HAP-1 (cell line): ENCODE measurements around the gene TRIM45.

ENCODE experiments used
- DNase-seq, 2 experiments: peaks; one replicate each; pipeline ENCODE4 v3.0.0-alpha.2; 2016 to 2020; ENCODE audit warnings: low spot score in 2 of 2
- H3K27me3 ChIP-seq: fragments of 250-450 bp; sonication (Bioruptor Pico); 2 replicates; pipeline ENCODE4 v1.5.1; 2020; ENCODE audit warnings: low read depth, mild to moderate bottlenecking, moderate library complexity
- H3K36me3 ChIP-seq: fragments of 250-450 bp; sonication (Bioruptor Pico); replicated peaks from 2 replicates; pipeline ENCODE4 v1.5.1; 2020; ENCODE audit warnings: mild to moderate bottlenecking
- H3K4me1 ChIP-seq: fragments of 250-450 bp; sonication (Bioruptor Pico); 2 replicates; pipeline ENCODE4 v1.5.1; 2020; ENCODE audit warnings: mild to moderate bottlenecking
- H3K4me3 ChIP-seq: fragments of 250-450 bp; sonication (Bioruptor Pico); 2 replicates; pipeline ENCODE4 v1.5.1; 2020; ENCODE audit warnings: mild to moderate bottlenecking, moderate library complexity
- H3K9me3 ChIP-seq: fragments of 250-450 bp; sonication (Bioruptor Pico); 2 replicates; pipeline ENCODE4 v1.5.1; 2020; ENCODE audit warnings: mild to moderate bottlenecking, moderate library complexity
- in situ Hi-C: fragments of 300-500 bp; cut with MboI; formaldehyde crosslinking; loops from 3 replicates; pipeline ENCODE4 v1.14.3; 2020; ENCODE audit warnings: low sequenced_read_pairs, inconsistent platforms, mixed read lengths

Gene TRIM45

DNA sequence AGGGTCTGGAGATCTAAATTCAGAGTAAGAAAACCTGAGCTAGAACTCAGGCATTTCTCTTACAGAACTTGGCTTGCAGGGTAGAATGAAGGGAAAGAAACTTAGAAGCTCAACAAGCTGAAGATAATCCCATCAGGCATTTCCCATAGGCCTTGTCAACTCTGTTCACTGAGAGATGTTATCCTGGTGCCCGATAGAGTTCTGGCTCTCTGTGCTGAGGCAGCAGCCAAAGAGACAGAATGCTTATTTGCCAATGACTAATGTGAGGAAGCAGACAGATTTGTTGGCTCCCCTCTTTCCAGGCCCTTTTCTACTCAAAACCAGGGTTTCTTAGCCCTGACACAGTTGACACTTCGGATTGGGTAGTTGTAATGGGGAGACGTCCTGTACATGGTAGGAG lies 22.3 kb upstream of the TRIM45 start:
- no peak overlapping the region for H3K4me3 ChIP-seq
- H3K36me3 ChIP-seq: no peaks in the 10 kb centered on the region
- no peak for DNase-seq
- H3K9me3 ChIP-seq: no peaks in the 10 kb centered on the region
- in situ Hi-C loops: no loop called here
- no peaks in the 10 kb centered on the region for H3K27me3 ChIP-seq
- H3K4me1 ChIP-seq: peaks cover 13% of the 10 kb centered on the region

- no peaks in the 10 kb centered on the region for H3K9me3 ChIP-seq
- in situ Hi-C loops: no loop called here
- no peak for DNase-seq
Observed at GRCh38 chr1:117143172-117143571, 21.6 kb upstream of the TRIM45 start.

DNA sequence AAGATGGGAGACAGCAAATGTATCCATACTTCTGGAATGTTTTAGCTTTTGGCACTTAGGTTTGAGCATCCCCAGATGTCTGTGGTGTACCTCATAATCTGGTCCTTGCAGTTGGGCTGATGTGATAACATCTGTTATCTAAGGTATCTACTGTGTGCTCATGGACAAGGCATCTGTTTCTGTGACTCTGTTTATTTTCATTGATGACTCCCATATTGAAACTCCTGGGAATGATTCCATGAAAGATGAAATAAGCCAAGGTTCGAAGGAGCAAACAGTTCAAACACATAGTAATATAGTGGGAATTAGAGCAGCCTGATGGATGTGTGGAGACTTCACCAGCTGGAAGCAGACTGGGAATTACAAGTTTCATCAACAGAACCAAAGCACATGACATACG lies 20.7 kb upstream of the TRIM45 start:
- peaks cover 11% of the 10 kb centered on the region for H3K4me1 ChIP-seq
- no peaks in the 10 kb centered on the region for H3K9me3 ChIP-seq
- H3K27me3 ChIP-seq: no peaks in the 10 kb centered on the region
- H3K36me3 ChIP-seq: no peaks in the 10 kb centered on the region
- DNase-seq: no peak
- no peak overlapping the region for H3K4me3 ChIP-seq
- in situ Hi-C loops: no loop called here

More at GRCh38 chr1:117143172-117143571, 21.6 kb upstream of the TRIM45 start:
- H3K36me3 ChIP-seq: no peaks in the 10 kb centered on the region
- H3K27me3 ChIP-seq: no peaks in the 10 kb centered on the region
- H3K4me3 ChIP-seq: no peak overlapping the region
- peaks cover 13% of the 10 kb centered on the region for H3K4me1 ChIP-seq

- in situ Hi-C loops: no loop called here
- DNase-seq: no peak
- Histone ChIP-seq H3K4me3 (no peak overlapping the region), H3K4me1 (no peaks in the 10 kb centered on the region; the same call in 1 of the 2 replicates), H3K36me3 (no peaks in the 10 kb centered on the region), H3K27me3 (no peaks in the 10 kb centered on the region), H3K9me3 (no peaks in the 10 kb centered on the region)
Observed at GRCh38 chr1:117138561-117138960, 17.0 kb upstream of the TRIM45 start.

- H3K36me3 ChIP-seq: no peaks in the 10 kb centered on the region
- no peak overlapping the region for H3K4me3 ChIP-seq
- H3K4me1 ChIP-seq: no peaks in the 10 kb centered on the region; the same call in 1 of the 2 replicates
- in situ Hi-C loops: no loop called here
- H3K9me3 ChIP-seq: no peaks in the 10 kb centered on the region
- DNase-seq: no peak
- no peaks in the 10 kb centered on the region for H3K27me3 ChIP-seq
Observed at GRCh38 chr1:117138106-117138505, 16.6 kb upstream of the TRIM45 start.

- no peak for DNase-seq
- Histone ChIP-seq H3K4me1 (no peaks in the 10 kb centered on the region; the same call in 1 of the 2 replicates), H3K36me3 (no peaks in the 10 kb centered on the region), H3K27me3 (no peaks in the 10 kb centered on the region), H3K9me3 (no peaks in the 10 kb centered on the region), H3K4me3 (no peak overlapping the region)
- in situ Hi-C loops: no loop called here
Observed at GRCh38 chr1:117137281-117137855, 15.8 kb upstream of the TRIM45 start.

DNA sequence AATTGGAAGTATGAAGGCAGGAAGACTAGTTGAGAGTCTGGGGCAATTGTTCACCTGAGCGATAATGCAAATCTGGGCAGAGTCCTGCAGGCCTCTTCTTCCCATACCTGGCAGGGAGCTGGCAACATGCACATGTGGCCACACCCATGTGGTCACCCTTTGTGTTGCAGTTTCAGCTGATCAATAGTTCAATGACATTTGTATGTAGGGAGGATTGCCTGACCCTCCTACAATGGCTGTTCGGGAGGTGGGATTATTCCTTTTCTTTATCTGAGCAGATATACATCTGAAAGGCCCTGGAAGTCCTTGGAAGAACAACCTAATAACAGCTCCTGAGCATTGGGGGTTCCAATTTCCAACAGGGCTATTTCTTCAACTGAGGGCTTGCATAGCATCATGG lies 15.2 kb upstream of the TRIM45 start:
- no peak overlapping the region for H3K4me3 ChIP-seq
- in situ Hi-C loops: no loop called here
- no peaks in the 10 kb centered on the region; the same call in 1 of the 2 replicates for H3K4me1 ChIP-seq
- H3K27me3 ChIP-seq: no peaks in the 10 kb centered on the region
- H3K9me3 ChIP-seq: no peaks in the 10 kb centered on the region
- H3K36me3 ChIP-seq: no peaks in the 10 kb centered on the region
- DNase-seq: peak; percentile 24 to 28

DNA sequence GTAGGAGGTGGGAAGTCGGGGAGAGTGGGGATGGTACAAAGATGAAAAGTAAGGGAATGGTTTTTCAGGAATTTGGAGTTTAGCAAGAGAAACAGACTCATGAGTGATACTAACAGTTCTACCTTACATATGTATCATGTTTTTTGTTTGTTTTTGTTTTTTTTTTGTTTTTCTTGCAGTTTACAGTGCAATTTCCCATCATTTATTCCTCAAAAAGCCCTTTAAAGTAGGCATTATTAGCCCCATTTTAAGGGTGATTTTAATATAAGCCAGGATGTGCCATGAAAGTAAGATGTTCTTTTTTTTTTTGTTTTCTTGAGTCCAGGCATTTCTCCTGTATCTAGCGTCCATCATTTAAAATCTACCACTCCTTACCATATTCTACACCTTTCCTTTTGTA lies 13.8 kb upstream of the TRIM45 start:
- Histone ChIP-seq H3K4me3 (no peak overlapping the region), H3K4me1 (no peaks in the 10 kb centered on the region; the same call in 1 of the 2 replicates), H3K36me3 (no peaks in the 10 kb centered on the region), H3K9me3 (no peaks in the 10 kb centered on the region), H3K27me3 (no peaks in the 10 kb centered on the region)
- DNase-seq: no peak
- in situ Hi-C loops: no loop called here

GRCh38 chr1:117130526-117130925 lies 9.0 kb upstream of the TRIM45 start:
- Histone ChIP-seq H3K4me1 (no peaks in the 10 kb centered on the region), H3K36me3 (no peaks in the 10 kb centered on the region), H3K9me3 (no peaks in the 10 kb centered on the region), H3K27me3 (peaks cover 7% of the 10 kb centered on the region; the same call in 1 of the 2 replicates), H3K4me3 (no peak overlapping the region)
- in situ Hi-C loops: no loop called here
- no peak for DNase-seq

GRCh38 chr1:117128323-117129079 lies 7.0 kb upstream of the TRIM45 start:
- peaks cover 20% of the 10 kb centered on the region for H3K27me3 ChIP-seq
- in situ Hi-C loops: no loop called here
- H3K4me1 ChIP-seq: no peaks in the 10 kb centered on the region
- H3K9me3 ChIP-seq: no peaks in the 10 kb centered on the region
- H3K4me3 ChIP-seq: no peak overlapping the region
- DNase-seq: peak in 1 of 2 experiments; percentile 65
- no peaks in the 10 kb centered on the region for H3K36me3 ChIP-seq

DNA sequence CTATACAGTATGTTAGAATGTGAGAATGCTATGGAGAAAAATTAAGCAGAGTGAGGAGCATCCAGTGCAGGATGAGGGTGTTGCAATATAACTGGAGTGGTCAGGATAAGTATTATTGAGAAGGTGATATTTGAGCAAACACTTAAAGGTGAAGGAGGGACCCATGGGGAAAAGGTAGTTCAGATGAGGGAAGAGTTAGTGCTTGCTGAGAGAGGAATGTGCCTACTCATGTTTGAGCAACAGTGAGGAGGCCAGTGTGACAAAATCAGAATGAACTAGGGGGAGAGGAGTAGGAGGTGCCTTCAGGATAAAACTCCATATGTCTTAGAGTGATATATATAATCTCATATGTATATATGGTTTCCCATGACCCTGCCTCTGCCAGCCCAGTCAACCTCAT lies 6.2 kb upstream of the TRIM45 start:
- DNase-seq: no peak
- no peaks in the 10 kb centered on the region for H3K4me1 ChIP-seq
- H3K4me3 ChIP-seq: no peak overlapping the region
- no peaks in the 10 kb centered on the region for H3K9me3 ChIP-seq
- in situ Hi-C loops: no loop called here
- H3K27me3 ChIP-seq: peaks cover 20% of the 10 kb centered on the region
- no peaks in the 10 kb centered on the region for H3K36me3 ChIP-seq

GRCh38 chr1:117124661-117125060 lies 3.1 kb upstream of the TRIM45 start:
- Histone ChIP-seq H3K4me1 (peaks cover 5% of the 10 kb centered on the region), H3K36me3 (no peaks in the 10 kb centered on the region)
- in situ Hi-C loops: no loop called here

GRCh38 chr1:117123274-117123673 lies 1.7 kb upstream of the TRIM45 start:
- Histone ChIP-seq H3K36me3 (no peaks in the 10 kb centered on the region), H3K27me3 (peaks cover 20% of the 10 kb centered on the region), H3K4me1 (peaks cover 5% of the 10 kb centered on the region), H3K9me3 (no peaks in the 10 kb centered on the region), H3K4me3 (no peak overlapping the region)
- in situ Hi-C loops: no loop called here
- no peak for DNase-seq

More at GRCh38 chr1:117124661-117125060, 3.1 kb upstream of the TRIM45 start:
- DNase-seq: no peak
- Histone ChIP-seq H3K4me3 (no peak overlapping the region), H3K9me3 (no peaks in the 10 kb centered on the region), H3K27me3 (peaks cover 20% of the 10 kb centered on the region)

DNA sequence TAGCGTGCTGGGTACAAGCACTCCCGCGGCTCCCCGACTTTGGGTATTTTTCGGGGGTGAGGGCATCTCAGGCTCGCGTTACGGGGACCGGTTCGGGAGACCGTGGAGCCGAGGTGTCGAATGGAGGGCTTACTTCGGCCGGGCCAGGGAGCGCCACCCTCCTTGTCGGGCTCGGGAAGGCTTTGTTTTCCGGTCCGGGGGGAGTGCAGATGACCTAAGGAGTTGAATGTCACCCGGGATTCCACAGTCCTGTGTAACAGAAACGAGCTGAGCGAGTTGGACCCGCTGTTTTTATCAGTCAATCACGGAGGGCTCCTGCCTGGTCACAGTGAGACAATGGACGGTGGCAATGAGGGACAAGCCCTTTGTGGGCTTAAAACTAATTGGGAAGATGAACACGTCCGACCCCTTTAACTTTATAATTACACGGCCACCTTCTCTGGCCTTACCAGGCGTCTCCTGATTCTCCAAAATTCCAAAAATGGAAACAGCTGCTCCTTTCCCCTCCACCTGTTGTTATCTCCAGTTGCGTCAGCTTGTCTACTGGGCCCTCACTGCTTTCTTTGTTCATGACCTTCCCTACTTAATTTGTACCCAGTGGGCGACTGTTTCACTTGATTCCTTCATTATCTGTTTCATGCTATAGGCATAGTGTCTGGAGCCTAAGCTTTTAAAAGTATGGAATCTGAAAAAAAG lies 929 bp upstream of the TRIM45 start:
- no peak for DNase-seq
- Histone ChIP-seq H3K9me3 (no peaks in the 10 kb centered on the region), H3K4me1 (peaks cover 5% of the 10 kb centered on the region), H3K36me3 (no peaks in the 10 kb centered on the region), H3K4me3 (peak overlapping the region; percentile 49), H3K27me3 (peaks cover 20% of the 10 kb centered on the region)
- in situ Hi-C loops: no loop called here
